Activated naive CD8-positive, alpha-beta T cell treated with anti-CD3 and anti-CD28 coated beads, Interleukin-2, amount 50 U/mL, for 24 hours (primary cell): ENCODE results near the gene STXBP2.

Experiments
- ATAC-seq: fragments of 150-1000 bp; cut with Tn5 transposase; one replicate; pipeline ENCODE4 v1.10.0; 2021
- DNase-seq: peaks from one replicate; pipeline ENCODE4 v3.0.0; 2021
- H3K27ac Mint-ChIP-seq: one replicate; pipeline ENCODE4 v1.8.0; 2021; ENCODE audit warnings: mild to moderate bottlenecking, mixed read lengths
- H3K27me3 Mint-ChIP-seq: one replicate; pipeline ENCODE4 v1.8.0; 2021; ENCODE audit warnings: mixed read lengths
- H3K36me3 Mint-ChIP-seq: one replicate; pipeline ENCODE4 v1.8.0; 2021; ENCODE audit warnings: low read depth, mixed read lengths
- H3K4me1 Mint-ChIP-seq: one replicate; pipeline ENCODE4 v1.8.0; 2021; ENCODE audit warnings: mixed read lengths
- H3K4me3 Mint-ChIP-seq: one replicate; pipeline ENCODE4 v1.8.0; 2021; ENCODE audit warnings: mild to moderate bottlenecking, moderate library complexity, mixed read lengths
- H3K9me3 Mint-ChIP-seq: one replicate; pipeline ENCODE4 v1.8.0; 2021; ENCODE audit warnings: mixed read lengths

Gene STXBP2

DNA sequence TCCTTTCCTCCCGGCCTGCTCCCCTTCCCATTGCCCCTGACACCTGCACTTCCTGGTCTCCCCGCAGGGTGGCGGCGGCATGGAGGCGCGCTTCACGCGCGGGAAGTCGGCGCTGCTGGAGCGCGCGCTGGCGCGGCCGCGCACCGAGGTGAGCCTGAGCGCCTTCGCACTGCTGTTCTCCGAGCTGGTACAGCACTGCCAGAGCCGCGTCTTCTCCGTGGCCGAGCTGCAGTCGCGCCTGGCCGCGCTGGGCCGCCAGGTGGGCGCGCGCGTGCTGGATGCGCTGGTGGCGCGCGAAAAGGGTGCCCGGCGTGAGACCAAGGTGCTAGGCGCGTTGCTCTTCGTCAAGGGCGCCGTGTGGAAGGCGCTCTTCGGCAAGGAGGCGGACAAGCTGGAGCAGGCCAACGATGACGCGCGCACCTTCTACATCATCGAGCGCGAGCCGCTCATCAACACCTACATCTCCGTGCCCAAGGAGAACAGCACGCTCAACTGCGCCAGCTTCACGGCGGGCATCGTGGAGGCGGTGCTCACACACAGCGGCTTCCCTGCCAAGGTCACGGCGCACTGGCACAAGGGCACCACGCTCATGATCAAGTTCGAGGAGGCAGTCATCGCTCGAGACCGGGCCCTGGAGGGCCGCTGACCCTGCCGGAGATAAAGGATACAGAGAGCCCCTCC lies 45.4 kb downstream of the STXBP2 start:
- Mint-ChIP-seq H3K4me1 (peaks cover 46% of the 10 kb centered on the region), H3K27me3 (peaks cover 14% of the 10 kb centered on the region), H3K4me3 (peak overlapping the region; percentile 85), H3K9me3 (no peaks in the 10 kb centered on the region), H3K27ac (no peak overlapping the region), H3K36me3 (peaks cover 19% of the 10 kb centered on the region)
- ATAC-seq (no peak), DNase-seq (no peak)

DNA sequence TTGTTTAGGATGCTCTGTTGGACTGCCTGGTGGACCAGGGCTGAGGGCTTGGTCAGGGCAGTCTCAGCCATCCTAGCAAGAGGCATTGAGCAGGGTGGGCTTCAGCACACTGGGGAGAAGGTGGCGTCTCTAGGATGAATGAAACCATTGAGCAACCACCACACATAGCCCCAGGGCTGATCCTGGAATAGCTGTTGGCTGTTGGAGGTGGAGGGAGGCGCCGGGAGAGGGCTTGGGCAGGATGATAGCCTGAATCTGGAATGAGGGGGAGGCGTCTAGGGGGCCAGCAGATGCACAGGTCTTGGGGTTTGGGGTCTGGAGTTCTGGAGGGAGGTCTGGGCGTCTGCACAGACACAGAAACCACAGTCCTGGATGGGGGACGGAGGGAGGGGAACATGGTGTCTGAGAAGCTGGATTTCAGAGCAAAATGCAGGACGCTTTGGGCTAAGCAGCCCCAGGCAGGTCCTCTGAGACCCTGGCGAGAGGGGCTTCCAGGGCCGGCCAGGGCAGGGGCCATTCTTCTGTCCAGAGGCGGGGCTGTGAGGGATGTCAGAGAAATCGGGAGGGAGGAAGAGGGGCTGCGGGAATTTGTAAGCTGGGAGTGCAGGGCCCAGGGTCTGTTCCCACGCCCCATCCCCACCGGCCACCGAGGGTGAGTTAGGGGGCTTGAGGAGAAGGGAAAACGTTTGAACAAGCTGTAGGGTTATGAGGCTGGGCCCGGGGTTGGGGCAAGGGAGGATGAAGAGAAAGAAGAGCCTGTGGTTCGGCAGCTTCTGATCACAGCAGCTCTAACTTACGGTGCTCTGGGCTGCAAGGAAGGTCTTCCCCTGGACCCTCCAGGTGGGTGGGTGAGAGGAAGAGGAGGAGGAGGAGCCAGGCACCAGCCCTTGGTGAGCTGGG lies 48.9 kb downstream of the STXBP2 start:
- Mint-ChIP-seq H3K9me3 (no peaks in the 10 kb centered on the region), H3K4me1 (peaks cover 20% of the 10 kb centered on the region), H3K27me3 (no peaks in the 10 kb centered on the region), H3K36me3 (peaks cover 19% of the 10 kb centered on the region), H3K4me3 (no peak overlapping the region), H3K27ac (no peak overlapping the region)
- no peak for ATAC-seq
- no peak for DNase-seq

DNA sequence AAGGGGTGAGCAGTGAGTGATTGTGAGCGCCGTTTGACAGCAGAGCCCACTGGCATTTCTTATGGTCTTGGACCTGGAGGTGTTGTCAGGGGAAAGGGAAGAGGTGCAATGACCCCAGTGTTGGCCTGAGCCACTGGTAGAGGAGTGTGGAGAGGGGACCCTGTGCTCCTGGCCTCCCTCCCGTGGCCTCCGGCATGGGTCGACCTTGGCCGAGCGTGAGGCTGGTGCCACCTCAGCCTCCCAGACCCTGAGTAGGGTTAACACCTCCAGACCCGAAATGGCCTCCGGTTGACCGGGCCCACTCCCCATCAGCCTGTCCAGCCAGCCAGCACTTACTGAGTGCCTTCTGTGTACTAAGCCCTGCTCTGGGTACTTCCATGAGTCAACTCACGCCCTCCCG lies 50.3 kb downstream of the STXBP2 start:
- Mint-ChIP-seq H3K27ac (no peak overlapping the region), H3K36me3 (peaks cover 17% of the 10 kb centered on the region)

DNA sequence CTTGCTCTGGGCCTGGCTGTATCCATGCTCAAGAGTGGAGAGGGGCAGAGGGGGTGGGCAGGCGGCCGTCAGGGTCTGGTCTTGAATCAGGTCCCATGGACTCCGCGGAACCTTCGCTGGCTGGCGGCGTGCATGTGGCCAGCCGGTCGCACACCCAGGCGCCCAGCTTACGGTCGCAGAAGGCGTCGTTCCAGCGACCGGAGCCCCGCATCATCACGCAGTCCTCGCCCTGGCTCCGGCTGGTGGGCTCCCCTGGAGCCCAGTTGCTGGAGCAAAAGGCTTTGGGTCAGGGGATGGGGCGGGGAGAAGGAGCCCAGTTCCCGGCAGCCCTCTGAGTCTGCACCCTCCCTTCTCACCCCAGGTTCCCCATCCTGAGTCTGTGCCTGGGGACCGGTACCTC lies 52.3 kb downstream of the STXBP2 start:
- Mint-ChIP-seq H3K9me3 (no peaks in the 10 kb centered on the region), H3K27ac (no peak overlapping the region), H3K27me3 (no peaks in the 10 kb centered on the region), H3K36me3 (peaks cover 5% of the 10 kb centered on the region), H3K4me3 (no peak overlapping the region), H3K4me1 (peaks cover 7% of the 10 kb centered on the region)
- DNase-seq, result no peak
- no peak for ATAC-seq

More for the DNA sequence above, 50.3 kb downstream of the STXBP2 start:
- no peak for ATAC-seq
- Mint-ChIP-seq H3K9me3 (no peaks in the 10 kb centered on the region), H3K27me3 (no peaks in the 10 kb centered on the region), H3K4me1 (peaks cover 14% of the 10 kb centered on the region), H3K4me3 (no peak overlapping the region)
- no peak for DNase-seq

DNA sequence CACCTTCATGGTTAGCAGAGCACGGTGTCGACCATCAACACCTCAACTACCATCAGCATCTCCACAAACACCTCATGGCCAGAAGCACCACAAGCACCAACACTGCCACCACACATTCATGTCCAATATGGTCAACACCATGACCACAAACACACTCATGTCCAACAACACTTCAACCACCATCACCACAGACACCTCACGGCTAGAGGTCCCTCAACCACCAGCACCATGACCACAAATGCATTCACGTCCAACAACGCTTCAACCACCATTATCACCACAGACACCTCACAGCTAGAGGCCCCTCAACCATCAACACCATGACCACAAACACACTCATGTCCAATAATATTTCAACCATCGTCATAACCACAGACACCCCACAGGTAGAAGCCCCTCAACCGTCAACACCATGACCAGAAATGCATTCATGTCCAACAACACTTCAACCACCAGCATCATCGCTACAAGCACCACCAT lies 53.9 kb downstream of the STXBP2 start:
- H3K27me3 Mint-ChIP-seq, result no peaks in the 10 kb centered on the region
- DNase-seq, result no peak
- H3K9me3 Mint-ChIP-seq, result no peaks in the 10 kb centered on the region
- H3K4me1 Mint-ChIP-seq, result peaks cover 10% of the 10 kb centered on the region
- no peaks in the 10 kb centered on the region for H3K36me3 Mint-ChIP-seq
- peak; percentile 13 for ATAC-seq
- H3K27ac Mint-ChIP-seq, result no peak overlapping the region
- no peak overlapping the region for H3K4me3 Mint-ChIP-seq

DNA sequence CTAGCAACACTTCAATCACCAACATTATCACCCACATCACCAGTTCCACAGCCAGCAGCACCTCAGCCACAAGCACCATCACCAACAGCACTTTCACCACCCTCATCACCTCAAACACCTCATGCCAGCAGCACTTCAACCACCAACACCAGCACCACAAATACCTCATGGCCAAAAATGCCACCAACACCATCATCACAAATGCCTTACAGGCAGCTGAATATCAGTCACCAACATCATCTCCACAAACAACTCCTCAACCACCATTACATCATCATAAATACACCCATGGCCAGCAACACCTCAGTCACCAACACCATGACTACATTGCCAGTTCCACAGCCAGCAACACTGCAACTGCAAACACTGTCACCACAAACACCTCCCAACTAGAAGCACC lies 54.6 kb downstream of the STXBP2 start:
- Mint-ChIP-seq H3K36me3 (peaks cover under 1% of the 10 kb centered on the region), H3K27me3 (peaks cover under 1% of the 10 kb centered on the region), H3K27ac (no peak overlapping the region), H3K4me1 (peaks cover 11% of the 10 kb centered on the region), H3K4me3 (no peak overlapping the region), H3K9me3 (no peaks in the 10 kb centered on the region)
- ATAC-seq (peak; percentile 27), DNase-seq (no peak)

DNA sequence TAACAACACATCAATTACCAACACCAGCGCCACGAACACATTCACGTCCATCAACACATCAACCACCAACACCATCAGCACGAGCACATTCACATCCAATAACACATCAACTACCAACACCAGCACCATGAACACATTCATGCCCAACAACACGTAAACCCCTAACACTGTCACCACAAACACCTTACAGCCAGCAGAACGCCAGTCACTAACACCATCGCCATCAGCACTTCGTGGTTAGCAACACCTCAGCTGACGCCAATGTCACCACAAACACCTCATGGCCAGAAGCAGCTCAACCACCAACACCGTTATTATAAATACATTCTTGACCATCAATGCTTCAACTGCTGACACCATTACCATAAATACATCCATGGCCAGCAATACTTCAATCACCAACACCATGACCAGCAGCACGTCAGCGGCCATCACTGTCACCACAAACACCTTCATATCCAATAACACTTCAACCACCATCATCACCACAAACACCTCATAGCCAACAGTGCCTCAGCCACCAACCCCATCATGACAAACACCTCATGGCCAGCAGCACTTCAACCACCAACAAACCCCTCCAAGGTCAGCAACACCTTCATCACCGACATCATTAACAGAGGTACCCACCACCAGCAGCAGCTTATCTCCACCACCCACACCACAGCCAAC lies 55.6 kb downstream of the STXBP2 start:
- Mint-ChIP-seq H3K27ac (no peak overlapping the region), H3K27me3 (peaks cover 5% of the 10 kb centered on the region), H3K4me1 (peaks cover 13% of the 10 kb centered on the region), H3K36me3 (peaks cover 2% of the 10 kb centered on the region), H3K9me3 (no peaks in the 10 kb centered on the region), H3K4me3 (no peak overlapping the region)
- no peak for DNase-seq
- ATAC-seq, result peak; percentile 15

DNA sequence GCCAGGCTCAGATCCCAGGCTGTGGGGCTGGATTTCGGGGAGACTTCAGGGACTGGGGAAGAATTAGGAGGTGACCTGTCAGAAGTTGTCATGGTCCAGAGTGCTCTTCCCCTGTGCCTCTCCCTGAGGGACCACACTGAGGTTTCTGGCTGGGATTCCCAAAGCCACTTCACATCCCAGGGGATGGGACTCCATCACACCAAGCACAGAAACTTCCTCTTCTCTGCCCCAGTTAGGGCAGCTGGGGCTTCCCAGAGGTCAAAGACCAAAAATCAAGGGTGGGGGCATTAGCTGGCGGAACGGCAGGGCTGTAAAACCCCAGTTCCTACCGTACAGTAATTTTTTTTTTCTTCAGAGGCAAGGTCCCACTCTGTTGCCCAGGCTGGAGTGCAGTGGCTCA lies 57.6 kb downstream of the STXBP2 start:
- ATAC-seq, result no peak
- Mint-ChIP-seq H3K27ac (no peak overlapping the region), H3K36me3 (peaks cover 2% of the 10 kb centered on the region), H3K4me1 (peaks cover 28% of the 10 kb centered on the region), H3K27me3 (peaks cover 9% of the 10 kb centered on the region), H3K4me3 (peak overlapping the region; percentile 1), H3K9me3 (no peaks in the 10 kb centered on the region)
- no peak for DNase-seq
